ENCODE data around the gene GNG4.
A peak's percentile ranks its signal among the peaks of the same experiment; 100 is the strongest.
"Not testable (repeated sequence)": the region's sequence is repeated elsewhere in the genome, so short reads cannot be mapped to it uniquely, and the experiment has no call there.

Gene GNG4

DNA sequence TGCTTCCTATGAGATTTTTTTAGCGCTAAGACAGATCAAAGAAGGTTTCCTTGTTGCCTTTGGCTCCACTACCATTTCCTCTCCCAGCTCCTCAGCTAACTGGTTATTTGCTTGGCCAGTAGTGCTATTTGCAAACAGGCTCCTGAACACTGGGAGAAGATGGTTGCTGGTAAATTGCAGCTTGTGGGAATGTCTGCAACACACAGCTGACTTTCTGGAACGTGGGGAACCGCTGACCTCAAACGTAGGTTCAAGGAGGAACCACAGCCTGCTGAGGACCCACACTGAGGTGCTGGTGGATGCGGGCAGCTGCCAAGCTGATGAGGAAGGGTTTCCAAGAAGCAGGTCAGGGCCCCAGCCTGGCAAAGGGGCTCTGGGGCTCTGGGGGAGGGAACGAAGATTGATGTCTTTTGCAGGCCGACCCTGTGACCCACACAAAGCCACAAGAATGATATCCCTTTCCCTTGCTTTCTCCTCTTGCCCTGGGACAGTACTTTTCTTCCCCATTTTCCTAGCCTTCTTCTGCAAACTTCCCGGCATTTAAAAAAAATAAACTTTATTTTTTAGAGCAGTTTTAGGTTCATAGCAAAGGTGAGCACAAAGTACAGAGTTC, 24.8 kb downstream of the GNG4 start:
- no peak for DNase-seq

DNA sequence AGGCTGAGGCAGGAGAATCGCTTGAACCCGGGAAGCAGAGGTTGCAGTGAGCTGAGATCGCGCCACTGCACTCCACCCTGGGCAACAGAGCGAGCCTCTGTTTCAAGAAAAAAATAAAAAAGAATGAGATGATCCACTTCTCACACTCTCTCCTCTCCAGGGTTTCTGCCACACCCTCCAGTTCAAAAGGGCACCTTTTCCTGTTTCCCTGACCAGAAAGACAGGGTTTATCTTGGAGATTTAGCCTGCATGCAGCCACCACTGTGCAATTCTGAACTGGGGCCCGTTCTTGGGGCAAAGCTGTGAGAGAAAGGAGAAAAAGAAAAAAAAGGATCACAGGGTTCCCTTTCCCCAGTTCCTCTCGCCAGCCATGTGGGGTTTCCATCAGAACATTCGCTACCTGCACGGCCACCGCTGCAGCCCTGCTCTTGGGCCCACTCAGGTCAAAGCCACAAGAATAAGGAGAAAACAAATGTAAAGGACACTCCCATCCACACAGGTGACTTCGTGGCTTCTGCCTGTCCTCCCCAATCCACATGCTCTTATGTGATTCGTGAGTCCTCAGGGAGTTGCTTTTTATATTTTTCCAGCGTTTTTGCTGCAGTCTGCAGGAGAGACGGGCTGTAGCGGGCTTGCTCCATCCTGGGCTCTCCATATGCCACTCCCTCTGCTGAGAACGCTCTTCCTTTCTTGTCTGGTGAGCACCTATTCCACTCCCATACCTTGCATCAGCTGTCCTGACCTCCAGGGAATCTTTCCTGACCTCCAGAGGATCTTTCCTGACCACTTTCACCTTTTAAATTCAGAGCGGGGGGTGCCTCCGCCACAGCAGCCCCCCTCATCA, 26.4 kb downstream of the GNG4 start:
- DNase-seq, result no peak

DNA sequence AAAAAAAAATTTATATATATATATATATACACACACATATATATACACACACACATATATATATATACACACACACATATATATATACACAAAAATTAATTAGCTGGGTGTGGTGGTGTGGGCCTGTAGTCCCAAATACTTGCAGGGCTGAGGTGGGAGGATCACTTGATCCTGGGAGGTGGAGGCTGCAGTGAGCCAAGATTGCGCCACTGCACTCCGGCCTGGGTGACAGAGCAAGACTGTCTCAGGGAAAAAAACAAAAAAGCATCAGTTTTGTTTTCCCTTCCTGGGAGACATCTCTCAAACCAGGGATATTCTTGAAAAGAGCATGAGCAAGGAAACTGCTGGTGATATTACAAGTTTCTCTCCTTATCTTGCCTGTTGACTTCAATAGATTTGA, 30.4 kb downstream of the GNG4 start:
- DNase-seq, result not testable (repeated sequence)

DNA sequence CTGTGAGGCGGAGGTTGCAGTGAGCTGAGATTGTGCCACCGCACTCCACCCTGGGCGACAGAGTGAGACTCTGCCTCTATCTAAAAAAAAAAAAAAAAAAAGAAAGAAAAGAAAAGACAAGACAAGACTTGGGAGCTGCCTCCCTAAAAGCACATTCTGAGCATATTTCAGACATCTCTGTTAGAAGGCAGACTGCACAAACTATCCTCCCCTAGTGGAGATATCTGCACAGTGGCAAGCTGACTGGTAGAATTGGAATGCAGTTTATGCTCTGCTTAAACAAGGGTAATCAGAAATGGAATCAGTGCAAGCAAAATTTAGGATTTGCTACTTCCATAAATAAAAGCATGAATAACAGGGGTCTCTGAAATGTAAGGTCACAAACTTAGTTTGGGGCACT, 31.8 kb downstream of the GNG4 start:
- no peak for DNase-seq

DNA sequence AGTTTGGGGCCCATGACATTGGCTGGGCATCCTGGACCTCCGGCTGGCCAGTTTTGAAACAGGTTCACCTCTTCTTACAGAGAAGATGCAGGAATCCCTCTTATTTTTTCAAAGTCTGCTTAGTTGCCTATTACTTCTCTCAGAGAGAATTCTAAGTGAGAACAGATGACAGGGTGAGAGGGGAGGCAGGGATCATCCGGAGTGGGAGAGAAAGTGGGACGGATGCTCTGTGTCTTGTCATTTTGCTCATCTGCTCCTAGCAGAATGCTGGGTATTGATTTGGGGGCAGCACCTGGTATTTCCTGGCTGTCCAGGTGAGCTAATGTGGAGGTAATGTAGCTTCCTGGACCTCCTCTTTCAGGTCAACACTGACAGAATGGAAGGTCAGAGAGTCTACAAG, 32.4 kb downstream of the GNG4 start:
- DNase-seq, result no peak

DNA sequence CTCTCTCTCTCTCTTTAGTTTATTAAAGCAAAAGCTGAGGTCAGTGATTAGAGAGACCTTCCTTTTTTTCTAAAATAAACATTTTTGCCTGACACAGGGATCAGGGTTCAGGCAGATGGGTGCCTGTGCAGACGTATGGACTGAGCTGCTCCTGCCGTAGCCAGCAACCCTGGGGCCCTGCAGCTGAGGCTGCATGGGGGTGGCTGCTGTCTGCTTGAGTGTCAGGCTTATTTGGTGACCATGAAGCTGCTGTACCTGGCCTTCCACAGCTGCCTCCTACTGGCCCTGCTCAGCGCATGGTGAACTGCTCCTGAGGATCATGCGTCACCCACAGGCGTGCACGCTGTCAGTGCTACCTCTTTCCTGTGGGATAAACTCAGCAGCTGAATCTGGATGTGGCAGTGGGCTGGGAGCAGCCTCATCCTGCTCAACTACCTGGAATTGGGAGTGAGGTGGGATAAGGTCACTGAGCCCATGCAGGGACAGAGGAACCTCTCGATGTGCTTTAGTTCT, 35.1 kb downstream of the GNG4 start:
- DNase-seq, result no peak

DNA sequence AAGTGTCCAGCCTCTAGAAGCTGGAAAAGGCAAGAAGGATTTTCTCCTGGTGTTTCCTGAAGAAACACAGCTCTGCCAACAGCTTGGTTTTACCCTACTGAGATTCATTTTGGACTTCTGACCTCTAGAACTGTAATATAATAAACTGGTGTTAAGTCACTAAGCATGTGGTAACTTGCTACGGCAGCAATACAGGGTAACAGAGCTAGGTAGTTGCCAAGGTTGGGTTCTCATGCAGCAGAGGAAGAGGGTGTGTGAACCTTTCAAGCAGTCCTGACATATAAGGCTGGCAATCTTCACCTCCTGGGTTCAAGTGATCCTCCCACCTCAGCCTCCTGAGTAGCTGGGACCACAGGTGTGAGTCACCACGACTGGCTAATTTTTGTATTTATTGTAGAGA, 36.0 kb downstream of the GNG4 start:
- DNase-seq, result no peak

DNA sequence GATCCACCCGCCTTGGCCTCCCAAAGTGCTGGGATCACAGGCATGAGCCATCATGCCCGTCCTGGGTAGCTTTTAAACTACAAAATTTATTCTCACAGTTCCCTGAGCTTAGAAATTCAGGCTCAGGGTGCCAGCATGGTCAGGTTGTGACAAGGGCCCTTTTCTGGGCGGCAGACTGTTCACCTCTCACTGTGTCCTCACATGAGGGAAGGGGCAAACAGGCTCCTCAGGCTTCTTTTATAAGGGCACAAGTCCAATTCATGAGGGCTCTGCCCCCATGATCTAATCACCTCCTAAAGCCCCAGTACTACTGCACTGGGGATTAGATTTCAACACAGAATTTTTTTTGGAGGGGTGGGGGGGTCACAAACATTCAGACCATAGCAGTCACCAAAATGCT, 36.8 kb downstream of the GNG4 start:
- DNase-seq, result no peak

DNA sequence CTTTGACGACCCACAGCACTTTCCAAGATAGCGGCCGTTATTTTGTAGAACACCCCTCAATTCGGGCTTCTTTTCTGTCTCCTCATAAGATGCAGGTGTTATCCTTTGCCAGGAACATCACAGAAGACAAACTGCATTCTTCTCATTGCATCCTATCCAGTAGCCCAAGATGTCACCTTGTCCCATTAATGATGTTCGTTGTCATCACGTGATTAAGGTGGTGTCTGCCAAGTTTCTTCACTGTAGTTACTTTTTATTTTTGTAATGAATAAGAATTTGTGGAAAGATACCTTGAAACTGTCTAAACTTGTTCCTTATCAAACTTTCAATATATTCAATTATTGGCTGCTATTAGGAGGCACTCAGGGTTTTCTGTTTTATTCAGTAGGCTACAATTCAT, 39.4 kb downstream of the GNG4 start:
- no peak for DNase-seq

DNA sequence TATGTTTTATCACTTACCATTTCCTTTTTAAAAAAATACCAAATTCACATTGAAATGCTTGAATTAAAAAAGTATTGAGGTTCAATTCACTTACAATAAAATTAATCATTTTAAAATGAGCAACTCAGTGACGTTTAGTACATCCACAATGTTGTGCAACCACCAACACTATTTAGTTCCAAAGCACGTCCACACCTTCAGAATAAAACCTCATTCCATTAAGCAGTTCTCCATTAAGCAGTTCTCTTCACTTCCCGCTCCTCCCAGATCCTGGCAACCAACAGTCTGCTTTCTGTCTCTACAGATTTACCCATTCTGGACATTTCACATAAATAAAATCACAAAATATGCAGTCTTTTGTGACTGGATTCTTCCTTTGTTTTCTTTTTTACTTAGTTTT, 41.3 kb downstream of the GNG4 start:
- DNase-seq, result no peak

DNA sequence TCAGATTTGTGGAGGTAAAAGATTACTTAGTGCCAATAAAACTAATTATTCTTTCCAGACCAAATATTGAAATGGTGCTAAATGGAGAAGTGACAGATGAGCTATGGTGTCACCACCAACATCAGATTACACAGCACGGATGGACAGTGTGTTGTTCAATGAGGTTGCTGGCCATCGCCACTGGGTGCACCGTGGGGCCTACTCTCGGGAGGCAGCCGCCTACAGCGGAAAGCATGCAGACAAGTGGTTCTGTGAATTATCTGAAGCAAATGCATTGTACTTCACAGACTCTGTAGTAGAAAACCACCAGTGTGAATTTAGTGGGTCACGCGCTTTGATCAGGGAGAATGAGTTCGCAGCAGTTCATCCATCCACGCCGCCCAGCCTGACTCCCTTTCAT, 42.3 kb downstream of the GNG4 start:
- DNase-seq, result no peak

DNA sequence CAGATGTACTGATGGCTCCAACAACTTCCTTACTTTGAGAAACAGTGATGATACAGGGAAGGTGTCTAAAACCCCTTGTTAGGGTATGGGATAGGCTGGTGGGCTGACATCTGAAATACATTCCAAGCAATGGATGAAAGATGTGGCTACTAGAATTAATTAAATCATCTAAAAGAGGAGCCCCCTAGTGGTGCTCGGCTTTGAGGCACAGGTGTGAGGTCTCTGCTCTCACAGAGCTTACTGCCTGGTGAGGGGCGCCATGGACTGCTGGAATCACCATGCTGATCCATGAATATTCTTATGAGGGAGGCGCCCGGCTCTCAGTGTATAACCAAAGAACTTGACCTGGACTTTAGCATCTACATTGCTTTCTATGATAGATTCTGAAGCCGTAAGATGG, 48.5 kb downstream of the GNG4 start:
- DNase-seq, result peak in 1 of 2 experiments; percentile 26

DNA sequence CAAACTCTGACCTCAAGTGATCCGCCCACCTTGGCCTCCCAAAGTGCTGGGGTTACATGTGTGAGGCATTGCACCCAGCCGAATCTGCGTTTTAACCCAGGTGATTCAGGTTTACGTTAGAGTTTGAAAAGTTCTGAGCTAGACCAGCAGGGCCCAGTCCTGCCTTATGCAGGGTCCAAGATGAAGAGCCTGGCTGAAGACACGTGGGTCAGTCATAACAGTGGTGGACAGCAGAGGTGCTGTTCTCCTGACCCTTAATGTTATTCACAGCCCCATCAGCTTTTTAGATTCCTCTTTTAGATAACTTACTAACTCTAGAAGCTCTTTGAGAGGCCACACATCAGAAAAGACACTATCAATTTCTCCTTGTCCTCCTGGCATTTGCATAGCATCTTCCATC, 50.0 kb downstream of the GNG4 start:
- DNase-seq, result no peak

DNA sequence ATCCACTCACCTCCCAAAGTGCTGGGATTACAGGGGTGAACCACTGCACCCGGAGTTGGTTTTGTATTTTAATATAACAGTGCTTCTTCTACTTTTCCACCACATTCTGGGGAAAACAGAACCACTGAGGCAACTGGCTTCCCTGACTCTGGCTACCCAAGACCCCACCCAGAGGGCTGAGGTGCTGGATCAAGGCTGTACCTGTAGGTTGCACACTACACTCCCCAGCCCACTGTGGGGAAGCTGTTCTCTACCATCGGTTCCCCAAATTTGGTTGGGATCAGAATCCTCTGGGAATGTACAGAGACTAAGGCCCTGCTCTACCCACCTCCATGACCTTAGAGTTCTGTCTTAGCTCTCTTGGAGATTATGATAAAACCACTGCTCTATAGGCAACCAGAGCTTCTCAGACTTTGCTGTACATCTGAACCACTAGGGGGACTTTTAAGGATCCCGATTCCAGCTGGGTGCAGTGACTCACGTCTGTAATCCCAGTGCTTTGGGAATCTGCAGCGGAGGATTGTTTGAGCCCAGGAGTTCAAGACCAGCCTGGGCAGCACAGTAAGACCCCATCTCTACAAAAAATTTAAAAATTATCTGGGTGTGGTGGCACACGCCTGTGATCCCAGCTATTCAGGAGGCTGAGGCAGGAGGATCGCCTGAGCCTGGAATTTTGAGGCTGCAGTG, 51.6 kb downstream of the GNG4 start:
- DNase-seq, result no peak

DNA sequence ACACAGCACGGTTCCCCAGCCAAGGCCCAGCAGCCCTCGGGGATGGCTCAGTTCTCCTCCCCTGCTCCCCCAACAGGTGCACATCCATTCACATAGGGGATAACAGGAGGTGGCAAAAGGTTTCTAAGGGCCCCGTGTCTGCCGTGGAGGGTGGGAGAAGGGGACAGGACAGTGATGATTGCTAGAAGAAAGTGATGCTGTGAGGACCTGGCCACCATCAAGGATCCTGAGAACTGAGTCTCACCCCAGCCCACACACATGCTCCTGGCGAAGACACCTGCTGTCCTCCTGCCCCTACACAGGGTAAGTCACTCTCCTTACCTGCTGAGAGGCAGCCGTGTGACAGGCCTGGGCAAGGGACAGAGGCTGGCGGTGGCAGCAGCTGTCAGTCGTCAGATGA, 54.5 kb downstream of the GNG4 start:
- DNase-seq, result no peak

DNA sequence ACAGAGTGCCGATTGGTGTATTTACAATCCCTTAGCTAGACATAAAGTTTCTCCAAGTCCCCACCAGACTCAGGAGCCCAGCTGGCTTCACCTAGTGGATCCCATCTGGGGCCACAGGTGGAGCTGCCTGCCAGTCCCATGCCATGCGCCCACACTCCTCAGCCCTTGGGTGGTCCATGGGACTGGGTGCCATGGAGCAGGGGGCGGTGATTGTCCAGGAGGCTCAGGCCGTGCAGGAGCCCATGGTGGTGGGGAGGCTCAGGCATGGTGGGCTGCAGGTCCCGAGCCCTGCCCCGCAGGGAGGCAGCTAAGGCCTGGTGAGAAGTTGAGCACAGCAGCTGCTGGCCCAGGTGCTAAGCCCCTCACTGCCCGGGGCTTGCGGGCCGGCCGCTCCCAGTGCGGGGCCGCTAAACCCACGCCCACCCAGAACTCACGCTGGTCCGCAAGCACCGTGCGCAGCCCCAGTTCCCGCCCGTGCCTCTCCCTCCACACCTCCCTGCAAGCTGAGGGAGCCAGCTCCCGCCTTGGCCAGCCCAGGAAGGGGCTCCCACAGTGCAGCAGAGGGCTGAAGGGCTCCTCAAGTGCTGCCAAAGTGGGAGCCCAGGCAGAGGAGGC, 55.2 kb downstream of the GNG4 start:
- DNase-seq, result not testable (repeated sequence)

DNA sequence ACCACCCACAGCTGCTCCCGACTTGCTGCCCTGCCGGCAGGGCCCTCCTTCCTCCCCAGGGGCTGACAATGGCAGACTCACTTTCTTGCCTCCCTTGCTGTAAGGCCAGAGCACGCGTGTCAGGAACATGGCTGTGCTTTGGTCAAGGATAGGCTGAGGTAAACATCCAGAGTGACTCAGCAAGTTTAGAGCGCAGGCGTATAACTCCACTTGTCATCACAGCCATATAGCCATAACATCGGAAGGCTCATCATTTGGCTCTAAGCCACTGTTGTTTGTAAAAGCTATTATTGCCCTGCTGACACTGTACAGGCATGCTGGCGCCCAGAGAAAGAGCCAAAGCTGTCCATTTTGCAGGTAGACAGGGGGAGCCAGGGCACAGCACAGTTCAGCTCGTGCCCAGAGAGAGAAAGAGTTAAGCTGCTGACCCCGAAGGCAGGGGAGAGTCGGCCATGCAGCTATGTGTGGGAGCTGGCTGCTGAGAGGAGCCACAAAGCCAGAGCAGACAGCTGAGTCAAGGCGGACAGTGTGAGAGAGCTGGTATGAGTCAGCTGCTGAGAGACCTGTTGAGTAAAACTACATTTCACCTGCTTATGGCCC, 60.6 kb downstream of the GNG4 start:
- DNase-seq, result peak; percentile 79 to 91

DNA sequence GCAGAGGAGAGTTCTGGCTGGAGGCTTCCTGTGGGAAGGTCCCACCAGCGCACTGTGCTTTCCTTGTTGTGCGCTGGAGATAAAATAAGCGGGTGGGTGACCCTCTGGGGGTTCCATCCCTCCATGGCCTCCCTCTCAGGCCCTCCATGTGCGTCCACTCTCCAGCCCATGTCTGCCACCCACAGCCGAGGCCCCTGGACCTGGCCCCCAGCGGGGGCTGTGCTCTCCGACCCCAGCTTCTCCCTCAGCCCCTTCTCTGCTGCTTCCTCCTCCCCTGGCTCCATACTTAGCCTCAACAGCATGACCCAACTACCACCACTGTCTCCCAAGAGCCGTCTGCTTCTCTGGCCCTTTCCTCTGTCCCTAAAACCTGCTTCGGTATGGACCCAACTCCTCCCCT, 61.4 kb downstream of the GNG4 start:
- DNase-seq, result no peak

DNA sequence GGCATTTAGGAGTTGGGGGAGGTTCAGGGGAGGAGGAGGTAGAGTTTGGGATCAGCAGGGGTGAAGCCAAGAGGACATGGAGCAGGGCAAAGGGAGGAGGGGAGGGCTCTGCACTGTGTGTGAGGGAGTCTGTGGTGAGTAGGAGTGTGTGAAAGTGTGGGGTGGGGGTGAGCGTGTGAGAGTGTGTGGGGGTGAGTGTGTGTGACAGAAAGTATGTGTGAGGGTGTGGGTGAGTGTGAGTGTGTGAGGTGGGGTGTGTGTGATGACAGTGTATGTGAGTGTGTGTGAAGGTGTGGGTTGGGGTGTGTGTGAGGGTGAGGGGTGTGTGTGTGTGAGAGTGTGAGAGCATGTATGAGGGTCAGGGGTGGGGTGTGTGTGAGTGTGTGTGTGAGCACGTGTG, 62.6 kb downstream of the GNG4 start:
- DNase-seq, result no peak

DNA sequence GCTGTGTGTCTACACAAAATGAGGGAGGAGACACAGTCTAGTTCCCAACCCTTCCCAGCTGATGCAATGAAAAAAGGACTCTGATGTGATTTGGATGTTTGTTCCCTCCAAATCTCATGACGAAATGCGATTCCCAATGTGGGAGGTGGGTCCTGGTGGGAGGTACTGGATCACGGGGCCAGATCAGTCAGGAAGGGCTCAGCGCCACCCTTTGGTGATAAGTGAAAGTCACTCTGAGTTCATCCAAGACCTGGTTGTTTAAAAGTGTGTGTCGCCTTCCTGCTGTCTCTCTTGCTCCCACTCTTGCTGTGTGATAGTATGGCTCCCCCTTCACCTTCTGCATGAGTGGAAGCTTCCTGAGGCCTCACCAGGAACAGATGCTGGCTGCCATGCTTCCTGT, 63.2 kb downstream of the GNG4 start:
- no peak for DNase-seq

DNA sequence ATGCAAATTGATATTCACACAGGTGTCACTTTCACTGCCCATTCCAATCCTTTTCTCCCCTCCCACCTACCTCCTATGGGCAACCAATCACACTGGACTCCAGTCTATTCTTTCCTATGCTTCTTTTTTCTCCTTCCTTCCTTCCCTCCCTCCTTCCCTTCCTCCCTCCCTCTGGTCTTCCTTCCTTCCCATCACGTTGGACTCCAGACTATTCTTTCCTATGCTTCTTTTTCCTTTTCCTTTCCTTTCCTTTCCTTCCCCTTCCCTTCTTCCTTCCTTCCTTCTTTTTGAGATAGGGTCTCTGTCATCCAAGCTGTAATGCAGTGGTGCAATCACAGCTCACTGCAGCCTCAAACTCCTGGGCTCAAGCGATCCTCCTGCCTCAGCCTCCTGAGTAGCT, 64.6 kb downstream of the GNG4 start:
- DNase-seq, result no peak

DNA sequence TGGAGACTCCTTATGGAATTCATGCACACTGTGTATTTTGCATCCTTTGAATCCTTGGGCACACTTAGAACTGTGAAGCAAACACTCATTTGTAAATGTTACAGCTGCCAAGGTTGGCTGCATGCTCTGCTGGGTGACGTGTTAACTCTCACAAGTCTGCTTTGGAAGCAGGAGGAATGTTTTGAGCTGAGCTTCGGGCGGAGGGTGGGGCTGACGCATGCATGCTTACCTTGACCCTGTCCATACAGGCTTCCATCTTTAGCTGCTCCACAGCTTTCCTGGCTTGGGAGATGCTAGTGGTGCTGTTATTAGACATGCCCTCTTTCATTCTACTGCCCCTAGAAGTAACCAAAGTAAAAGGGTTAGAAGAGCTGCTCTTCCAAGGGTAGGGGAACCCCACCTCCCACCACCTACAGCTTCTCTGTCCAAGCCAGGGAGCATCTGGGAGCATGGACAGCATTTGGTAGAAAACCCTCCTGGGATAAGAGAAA, 66.0 kb downstream of the GNG4 start:
- DNase-seq, result no peak

DNA sequence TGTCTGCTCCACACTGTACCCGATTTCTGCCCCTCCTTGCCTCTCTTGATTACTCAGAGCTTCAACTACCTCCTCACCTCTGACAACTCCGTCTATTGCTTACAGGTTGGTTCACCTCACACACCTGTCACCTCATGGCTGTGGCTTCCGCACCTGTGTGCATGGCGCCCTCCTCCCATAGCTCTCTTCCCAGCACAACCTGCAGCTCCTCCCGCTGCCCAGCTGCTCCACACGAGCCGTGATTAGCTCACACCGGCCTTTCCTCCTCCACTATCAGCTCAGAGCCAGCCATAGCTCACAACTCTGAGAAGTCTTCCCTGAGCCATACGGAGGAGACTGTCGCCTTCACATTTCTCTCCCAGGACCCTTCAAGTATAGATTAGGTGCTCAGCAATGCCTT, 67.5 kb downstream of the GNG4 start:
- no peak for DNase-seq
